Ascending aorta (tissue), 2 donors: Measurements from ENCODE around the gene SLC17A9. TPM values are rescaled to one million over a fixed set of nuclear protein-coding genes. Genes with fewer than 3 reads are reported as not detected.

Source experiments
- DNase-seq, 2 donors: peaks; one replicate each; pipeline ENCODE4 v3.0.0-alpha.2; 2019; ENCODE audit warnings: low spot score in 2 of 2
- H3K27ac ChIP-seq, 2 donors: fragments of 200-600 bp; sonication (generic); one replicate each; pipeline ENCODE4 v1.5.1; 2016 to 2017; ENCODE audit warnings: mild to moderate bottlenecking in 1 of 2
- H3K27me3 ChIP-seq: fragments of 200-600 bp; sonication (generic); one replicate; pipeline ENCODE4 v1.5.1; 2017
- H3K36me3 ChIP-seq, 2 donors: fragments of 200-600 bp; sonication (generic); one replicate each; pipeline ENCODE4 v1.5.1; 2016
- H3K4me1 ChIP-seq, 2 donors: fragments of 200-600 bp; sonication (generic); one replicate each; pipeline ENCODE4 v1.5.1; 2016 to 2017; ENCODE audit warnings: mild to moderate bottlenecking in 1 of 2
- H3K4me3 ChIP-seq, 2 donors: fragments of 200-600 bp; sonication (generic); one replicate each; pipeline ENCODE4 v1.5.1; 2016 to 2017; ENCODE audit warnings: mild to moderate bottlenecking in 1 of 2
- H3K9me3 ChIP-seq, 2 donors: fragments of 200-600 bp; sonication (generic); one replicate each; pipeline ENCODE4 v1.5.1; 2016
- CTCF ChIP-seq, 3 experiments: fragments of 200-600 bp in 2 of 3; fragments of 450-650 bp in 1 of 3; sonication (generic) in 2 of 3; IDR thresholded peaks; one replicate each; pipeline ENCODE4 v1.5.1; 2016 to 2019; ENCODE audit warnings: antibody characterized with exemption in 3 of 3, mild to moderate bottlenecking in 1 of 3, moderate library complexity in 1 of 3
- intact Hi-C: fragments of 100-400 bp; cut with DNase I; formaldehyde crosslinking; loops from one replicate; pipeline ENCODE4 v1.15.1; 2023
- total RNA-seq: library from RNA; depleted of rRNA; stranded (reverse); fragments of >200 nt; gene quantifications from one replicate; pipeline ENCODE4 v1.1.0, GENCODE V29; 2016

Gene SLC17A9
- total RNA-seq, 1 donor from 2014 or later, result 30.0 TPM

DNA sequence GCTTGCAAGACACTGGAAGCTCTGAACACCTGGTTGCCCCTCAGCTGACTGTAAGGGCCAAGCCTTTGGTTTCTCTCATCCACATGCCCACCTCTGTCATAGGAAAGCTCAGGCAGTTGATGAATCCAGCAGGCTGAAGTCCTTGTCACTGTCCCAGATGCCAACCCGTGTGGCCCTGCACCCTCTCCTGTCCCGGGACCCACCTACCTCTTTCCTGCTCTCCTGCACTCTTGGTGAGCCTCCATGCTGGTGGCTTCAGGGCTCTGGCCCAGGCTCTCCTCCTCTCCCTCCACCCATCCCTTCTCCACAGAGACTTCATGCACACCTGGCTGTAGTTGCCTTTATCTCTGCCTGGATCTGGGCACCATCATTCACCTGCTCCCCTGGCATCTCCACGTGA lies 18.5 kb upstream of the SLC17A9 start:
- Histone ChIP-seq H3K27ac (no peak overlapping the region), H3K36me3 (no peaks in the 10 kb centered on the region), H3K4me3 (no peak overlapping the region), H3K4me1 (peaks cover 13 to 25% of the 10 kb centered on the region in 2 donors), H3K9me3 (no peaks in the 10 kb centered on the region), H3K27me3 (no peaks in the 10 kb centered on the region)
- DNase-seq, result no peak
- intact Hi-C loops, result loop anchor here (10.0 kb wide), 1 partner anchor 699 kb away; the partner anchor contains the start of gene OSBPL2
- no peak for TF ChIP-seq CTCF (IDR thresholded peaks at IDR 0.05)

DNA sequence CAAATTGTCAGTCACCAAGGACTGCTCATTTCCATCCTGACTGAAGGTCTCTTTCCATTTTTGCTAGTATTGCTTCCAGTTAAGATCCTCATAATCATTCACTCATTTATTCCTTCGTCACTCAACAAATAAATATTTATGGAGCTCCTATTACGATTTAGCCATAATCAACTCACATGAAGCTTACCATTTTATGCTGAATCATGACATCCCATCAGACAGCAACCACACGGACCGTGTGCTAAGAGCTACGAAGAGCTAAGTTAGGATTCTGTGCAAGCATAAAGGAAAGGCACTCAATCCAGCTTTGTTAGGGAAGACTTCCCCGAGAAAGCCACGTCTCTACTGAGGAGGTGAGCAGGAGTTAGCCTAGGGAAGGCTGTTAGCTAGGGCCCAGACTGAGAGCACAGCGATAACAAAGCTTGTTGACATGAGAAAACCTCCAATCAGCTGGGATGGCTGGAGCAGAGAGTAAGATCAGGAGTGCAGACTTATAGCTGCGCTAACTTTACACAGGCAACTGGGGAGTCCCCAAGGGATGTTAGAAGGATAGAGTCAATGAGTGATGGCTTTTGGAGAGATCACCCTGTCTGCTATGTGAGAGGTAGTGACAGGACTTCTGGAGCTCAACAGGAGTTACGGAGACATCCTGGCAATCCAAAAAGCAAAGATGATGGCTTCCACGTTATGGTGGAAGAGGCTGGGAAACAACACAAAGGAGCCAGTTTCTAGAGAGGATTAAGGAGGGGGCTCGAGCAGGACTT lies 17.1 kb upstream of the SLC17A9 start:
- TF ChIP-seq CTCF (IDR thresholded peaks at IDR 0.05), result no peak
- intact Hi-C loops, result loop anchor here (5.0 to 10.0 kb wide), 4 partner anchors 58 to 701 kb away; partner anchors contain the start of genes OSBPL2, TCFL5 and YTHDF1
- Histone ChIP-seq H3K27ac (no peak overlapping the region), H3K36me3 (no peaks in the 10 kb centered on the region), H3K4me3 (peak overlapping the region in 1 of 2 donors; percentile 91), H3K27me3 (no peaks in the 10 kb centered on the region), H3K9me3 (no peaks in the 10 kb centered on the region), H3K4me1 (peaks cover 18 to 26% of the 10 kb centered on the region in 2 donors)
- no peak for DNase-seq

GRCh38 chr20:62935968-62936585 lies 16.4 kb upstream of the SLC17A9 start:
- no peaks in the 10 kb centered on the region for H3K27me3 ChIP-seq
- no peaks in the 10 kb centered on the region for H3K36me3 ChIP-seq
- H3K4me1 ChIP-seq, result peaks cover 18 to 26% of the 10 kb centered on the region in 2 donors
- no peaks in the 10 kb centered on the region for H3K9me3 ChIP-seq
- intact Hi-C loops, result loop anchor here (5.0 to 10.0 kb wide), 4 partner anchors 59 to 701 kb away; partner anchors contain the start of genes OSBPL2, TCFL5 and YTHDF1
- no peak for DNase-seq
- no peak for TF ChIP-seq CTCF (IDR thresholded peaks at IDR 0.05)
- H3K4me3 ChIP-seq, result peak overlapping the region; percentile 82 to 91
- H3K27ac ChIP-seq, result no peak overlapping the region

GRCh38 chr20:62937268-62938104 lies 15.0 kb upstream of the SLC17A9 start:
- peaks cover 5 to 6% of the 10 kb centered on the region in 2 donors for H3K36me3 ChIP-seq
- peak overlapping the region; percentile 82 to 91 for H3K4me3 ChIP-seq
- H3K9me3 ChIP-seq, result no peaks in the 10 kb centered on the region
- intact Hi-C loops, result loop anchor here (1.0 to 10.0 kb wide), 8 partner anchors 8 to 703 kb away; partner anchors contain the start of genes OSBPL2, SLC17A9, TCFL5 and YTHDF1
- peaks cover 18 to 26% of the 10 kb centered on the region in 2 donors for H3K4me1 ChIP-seq
- no peak for TF ChIP-seq CTCF (IDR thresholded peaks at IDR 0.05)
- H3K27me3 ChIP-seq, result no peaks in the 10 kb centered on the region
- DNase-seq, result peak; percentile 85 to 98
- peak overlapping the region; percentile 89 to 93 for H3K27ac ChIP-seq
